ENCODE results near the gene CHST15.
A peak's percentile ranks its signal among the peaks of the same experiment; 100 is the strongest.

The CHST15 gene

DNA sequence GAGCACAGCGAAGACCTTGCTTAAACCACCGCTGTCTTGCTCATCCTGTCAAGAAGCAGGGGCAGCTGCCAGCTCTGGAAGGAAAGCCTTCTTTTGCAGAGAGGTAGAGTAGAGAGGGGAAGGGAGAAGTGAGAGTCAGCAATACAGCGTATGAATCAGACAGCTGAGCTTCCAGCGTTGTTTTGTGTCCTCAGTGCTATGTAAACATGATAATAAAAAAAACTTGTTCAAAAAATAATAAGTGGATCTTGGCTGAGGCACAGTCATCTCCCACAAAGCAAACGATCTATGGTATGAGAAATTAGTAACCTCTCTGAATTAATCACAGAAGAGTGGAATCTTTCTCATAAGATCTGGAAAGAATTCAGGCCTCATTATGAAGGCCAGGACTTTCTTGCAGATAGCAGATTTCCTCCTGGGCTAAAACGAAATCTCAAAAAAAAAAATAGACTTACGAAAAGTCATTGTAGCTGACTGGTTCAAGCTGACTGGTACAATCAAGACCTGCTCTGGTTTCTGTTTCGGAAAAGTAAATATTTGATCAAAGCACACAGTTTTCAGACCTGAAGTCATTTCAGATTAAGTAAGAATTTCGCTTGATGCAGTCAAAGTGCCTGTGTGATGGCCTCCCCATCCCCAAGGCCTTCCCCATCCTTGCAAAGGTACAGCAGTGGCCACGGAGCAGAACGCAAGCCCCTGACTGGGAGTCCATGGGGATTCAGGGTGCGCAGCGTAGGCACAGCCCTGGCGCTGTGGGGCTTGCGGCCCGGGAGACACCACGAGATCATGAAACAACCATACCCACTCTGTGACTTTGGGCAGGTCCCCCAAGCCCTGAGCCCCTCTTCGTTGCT, 29.4 kb downstream of the CHST15 start:
- TF ChIP-seq GATA2 (IDR thresholded peaks at IDR 0.05; ENCODE audit: low read depth, low read length) (no peak), GATA3 (IDR thresholded peaks at IDR 0.05; ENCODE audit: low read depth, low read length) (no peak)

DNA sequence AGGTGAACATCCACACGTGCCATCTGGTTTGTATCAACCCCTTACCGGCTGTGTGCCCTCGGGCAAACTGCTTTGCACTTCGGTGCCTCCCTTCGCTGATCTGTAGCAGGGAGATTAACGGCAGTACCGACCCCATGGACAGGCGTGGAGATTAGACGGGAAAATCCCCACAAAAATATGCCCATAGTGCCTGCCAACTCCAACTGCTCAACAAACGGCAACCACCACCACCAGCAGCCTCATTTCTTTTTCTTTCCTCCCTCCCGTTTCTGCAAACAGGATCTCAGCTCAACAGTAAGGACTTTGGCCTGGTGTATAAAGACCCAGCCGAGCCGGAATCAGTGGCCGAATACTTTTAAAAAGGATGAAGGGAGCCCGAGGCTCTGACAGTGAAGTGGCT, 31.0 kb downstream of the CHST15 start:
- peak; percentile 64 for TF ChIP-seq GATA2 (IDR thresholded peaks at IDR 0.05; ENCODE audit: low read depth, low read length)
- TF ChIP-seq GATA3 (IDR thresholded peaks at IDR 0.05; ENCODE audit: low read depth, low read length) = no peak

DNA sequence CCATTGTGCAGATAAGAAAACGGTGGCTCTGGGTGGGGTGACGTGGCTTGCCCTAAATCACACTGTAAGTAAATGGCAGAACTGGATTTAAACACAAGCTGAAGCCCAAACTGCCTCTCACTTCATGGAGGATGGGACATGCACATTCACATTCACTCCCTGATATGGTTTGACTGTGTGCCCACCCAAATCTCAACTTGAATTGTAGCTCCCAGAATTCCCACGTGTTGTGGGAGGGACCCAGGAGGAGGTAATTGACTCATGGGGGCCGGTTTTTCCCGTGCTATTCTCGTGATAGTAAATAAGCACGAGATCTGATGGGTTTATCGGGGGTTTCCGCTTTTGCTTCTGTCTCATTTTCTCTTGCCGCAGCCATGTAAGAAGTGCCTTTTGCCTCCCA, 32.4 kb downstream of the CHST15 start:
- no peak for TF ChIP-seq GATA3 (IDR thresholded peaks at IDR 0.05; ENCODE audit: low read depth, low read length)
- TF ChIP-seq GATA2 (IDR thresholded peaks at IDR 0.05; ENCODE audit: low read depth, low read length) = no peak

DNA sequence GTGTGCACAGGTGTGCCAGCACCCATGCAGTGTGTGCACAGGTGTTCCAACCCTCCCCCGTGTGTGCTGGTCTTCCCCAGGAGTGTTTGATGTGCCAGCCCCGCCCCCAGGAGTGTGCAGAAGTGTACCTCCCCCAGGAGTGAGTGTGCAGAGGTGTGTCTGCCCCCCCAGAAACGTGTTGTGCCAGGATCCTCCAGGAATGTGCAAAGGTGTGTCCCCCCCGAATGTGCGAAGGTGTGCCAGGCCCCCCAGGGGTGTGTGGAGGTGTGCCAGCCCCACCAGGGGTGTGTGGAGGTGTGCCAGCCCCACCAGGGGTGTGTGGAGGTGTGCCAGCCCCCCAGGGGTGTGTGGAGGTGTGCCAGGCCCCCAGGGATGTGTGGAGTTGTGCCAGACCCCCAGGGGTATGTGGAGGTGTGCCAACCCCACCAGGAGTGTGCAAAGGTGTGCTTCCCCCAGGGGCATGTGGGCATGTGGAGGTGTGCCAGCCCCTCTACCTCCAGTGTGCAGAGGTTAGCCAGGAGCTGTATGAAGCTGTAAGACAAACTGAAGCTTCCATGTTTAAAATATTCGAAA, 33.2 kb downstream of the CHST15 start:
- TF ChIP-seq GATA2 (IDR thresholded peaks at IDR 0.05; ENCODE audit: low read depth, low read length) (no peak), GATA3 (IDR thresholded peaks at IDR 0.05; ENCODE audit: low read depth, low read length) (no peak)

DNA sequence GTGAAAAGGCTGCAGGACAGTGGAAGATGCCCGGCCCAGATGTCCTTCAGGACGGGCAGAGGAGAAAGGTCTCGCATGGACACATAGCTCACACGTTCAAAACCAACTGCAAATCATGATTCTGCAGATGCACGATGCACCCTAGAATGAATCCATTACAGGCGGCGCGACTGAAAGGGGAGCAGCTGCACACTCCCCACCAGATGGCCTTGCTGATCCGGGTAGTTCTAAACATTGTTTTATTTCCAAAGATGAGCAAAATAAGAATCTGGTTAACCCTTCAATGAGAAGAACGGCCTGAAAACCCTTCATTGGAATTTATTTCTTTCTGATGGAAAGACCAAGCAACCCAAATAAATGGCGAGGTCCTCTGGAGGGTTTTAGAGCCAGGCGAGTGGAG, 33.8 kb downstream of the CHST15 start:
- TF ChIP-seq GATA3 (IDR thresholded peaks at IDR 0.05; ENCODE audit: low read depth, low read length) (no peak), GATA2 (IDR thresholded peaks at IDR 0.05; ENCODE audit: low read depth, low read length) (no peak)

DNA sequence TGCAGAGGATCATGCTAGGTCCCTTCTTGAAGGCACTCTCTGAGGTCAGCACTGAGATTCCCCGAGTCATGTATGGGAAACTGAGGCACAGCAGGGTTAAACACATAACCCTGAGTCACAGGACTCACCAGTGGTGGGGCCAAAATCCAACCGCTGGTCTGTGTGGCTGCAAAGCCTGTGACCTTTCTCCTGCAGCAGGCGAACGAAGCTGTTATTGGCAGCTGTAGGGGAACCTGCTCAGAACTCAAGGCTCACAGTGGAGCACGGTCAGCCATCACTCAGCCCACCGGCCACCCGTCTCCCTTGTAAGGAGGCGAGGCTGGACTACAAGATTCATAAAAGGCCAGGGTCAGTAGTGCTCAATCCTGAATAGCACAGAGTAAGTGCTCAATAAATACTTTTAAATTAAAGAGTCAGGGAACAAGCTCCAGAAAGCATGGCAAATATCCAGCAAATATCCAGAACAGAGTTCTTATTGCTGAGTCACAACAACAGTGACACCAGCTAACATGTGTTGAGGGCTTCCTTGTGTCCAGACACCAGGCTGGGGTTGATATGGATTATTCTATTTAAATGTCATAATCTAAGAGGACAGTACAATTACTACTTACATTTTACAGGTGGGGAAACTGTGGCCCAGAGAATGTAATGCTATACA, 34.9 kb downstream of the CHST15 start:
- TF ChIP-seq GATA2 (IDR thresholded peaks at IDR 0.05; ENCODE audit: low read depth, low read length) = no peak
- TF ChIP-seq GATA3 (IDR thresholded peaks at IDR 0.05; ENCODE audit: low read depth, low read length) = no peak

DNA sequence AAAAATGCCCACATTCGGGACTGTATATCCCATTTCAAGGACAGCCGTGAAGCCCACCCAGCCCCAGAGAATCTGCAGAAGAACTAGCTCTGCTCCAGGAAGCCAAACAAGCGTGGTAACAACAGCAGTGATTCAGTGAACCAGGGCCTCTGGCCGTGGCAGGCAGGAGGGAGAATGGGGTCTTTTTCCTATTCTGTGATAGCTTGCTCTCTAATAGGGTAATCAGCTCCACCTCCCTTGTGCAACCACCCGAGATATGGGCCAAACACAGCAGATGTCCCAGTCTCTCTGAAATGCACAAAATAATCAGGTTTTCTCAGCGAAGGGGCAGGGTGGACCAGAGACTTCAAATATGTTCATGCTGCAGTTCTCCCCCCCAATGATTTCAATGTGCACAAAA, 35.8 kb downstream of the CHST15 start:
- TF ChIP-seq GATA3 (IDR thresholded peaks at IDR 0.05; ENCODE audit: low read depth, low read length) (no peak), GATA2 (IDR thresholded peaks at IDR 0.05; ENCODE audit: low read depth, low read length) (no peak)

DNA sequence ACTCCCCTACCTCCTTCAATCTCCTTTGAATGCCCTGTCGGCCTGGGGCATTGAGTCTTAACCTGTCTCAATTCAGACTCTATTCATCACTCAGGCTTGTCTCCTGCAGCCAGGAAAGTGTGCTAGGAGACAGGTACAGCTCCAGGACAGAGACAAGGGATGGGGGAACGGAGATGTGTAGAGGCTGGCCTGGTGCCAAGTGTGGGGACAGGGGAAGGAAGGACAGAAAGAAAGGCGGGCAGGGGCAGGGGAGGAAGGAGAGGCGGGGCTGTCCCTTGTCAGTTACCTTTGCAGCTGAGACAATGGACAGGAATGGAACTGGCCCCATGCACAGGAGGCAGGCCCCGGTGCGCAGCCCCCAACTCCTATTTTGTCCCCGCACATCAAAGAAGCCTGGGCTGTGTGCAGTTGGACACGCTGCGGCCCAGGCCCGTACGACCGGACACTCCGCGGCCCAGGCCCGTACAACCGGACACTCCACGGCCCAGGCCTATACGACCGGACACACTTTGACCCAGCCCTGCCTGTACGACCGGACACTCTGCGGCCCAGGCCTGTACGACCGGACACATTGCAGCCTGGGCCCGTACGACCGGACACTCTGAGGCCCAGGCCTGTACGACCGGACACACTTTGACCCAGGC, 36.9 kb downstream of the CHST15 start:
- TF ChIP-seq GATA2 (IDR thresholded peaks at IDR 0.05; ENCODE audit: low read depth, low read length) = no peak
- TF ChIP-seq GATA3 (IDR thresholded peaks at IDR 0.05; ENCODE audit: low read depth, low read length) = no peak

DNA sequence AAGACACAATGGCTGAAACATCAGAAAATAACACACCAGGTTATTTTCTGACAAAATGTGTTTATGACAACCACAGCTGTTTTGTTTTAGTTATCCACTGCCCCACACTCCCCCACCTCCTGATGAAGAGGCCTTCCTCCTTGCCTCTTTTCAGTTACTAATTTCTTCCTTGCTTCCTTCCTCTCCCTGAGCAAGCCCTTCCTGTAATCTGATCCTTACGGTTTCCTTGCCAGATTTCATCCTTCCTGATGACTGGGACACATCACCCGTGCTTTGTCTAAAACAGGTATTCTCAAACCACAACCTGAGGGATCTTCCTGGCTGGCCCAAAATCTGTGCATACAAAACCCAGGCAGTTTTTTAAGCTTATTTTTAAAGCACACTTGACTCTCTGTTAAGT, 39.4 kb downstream of the CHST15 start:
- TF ChIP-seq GATA2 (IDR thresholded peaks at IDR 0.05; ENCODE audit: low read depth, low read length) = no peak
- TF ChIP-seq GATA3 (IDR thresholded peaks at IDR 0.05; ENCODE audit: low read depth, low read length) = no peak

DNA sequence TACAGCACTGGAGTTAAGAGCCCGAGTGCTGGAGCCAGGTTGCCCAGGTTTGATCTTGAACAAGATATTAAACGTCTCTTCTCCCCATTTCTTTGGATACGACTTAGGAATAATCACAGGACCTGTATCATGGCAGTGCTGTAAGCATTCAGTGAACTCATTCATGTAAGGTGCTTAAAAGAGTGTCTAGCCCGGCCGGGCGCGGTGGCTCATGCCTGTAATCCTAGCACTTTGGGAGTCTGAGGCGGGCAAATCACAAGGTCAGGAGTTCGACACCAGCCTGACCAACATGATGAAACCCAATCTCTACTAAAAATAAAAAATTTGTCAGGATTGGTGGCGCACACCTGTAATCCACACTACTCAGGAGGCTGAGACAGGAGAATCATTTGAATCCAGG, 40.8 kb downstream of the CHST15 start:
- TF ChIP-seq GATA3 (IDR thresholded peaks at IDR 0.05; ENCODE audit: low read depth, low read length) (no peak), GATA2 (IDR thresholded peaks at IDR 0.05; ENCODE audit: low read depth, low read length) (no peak)

DNA sequence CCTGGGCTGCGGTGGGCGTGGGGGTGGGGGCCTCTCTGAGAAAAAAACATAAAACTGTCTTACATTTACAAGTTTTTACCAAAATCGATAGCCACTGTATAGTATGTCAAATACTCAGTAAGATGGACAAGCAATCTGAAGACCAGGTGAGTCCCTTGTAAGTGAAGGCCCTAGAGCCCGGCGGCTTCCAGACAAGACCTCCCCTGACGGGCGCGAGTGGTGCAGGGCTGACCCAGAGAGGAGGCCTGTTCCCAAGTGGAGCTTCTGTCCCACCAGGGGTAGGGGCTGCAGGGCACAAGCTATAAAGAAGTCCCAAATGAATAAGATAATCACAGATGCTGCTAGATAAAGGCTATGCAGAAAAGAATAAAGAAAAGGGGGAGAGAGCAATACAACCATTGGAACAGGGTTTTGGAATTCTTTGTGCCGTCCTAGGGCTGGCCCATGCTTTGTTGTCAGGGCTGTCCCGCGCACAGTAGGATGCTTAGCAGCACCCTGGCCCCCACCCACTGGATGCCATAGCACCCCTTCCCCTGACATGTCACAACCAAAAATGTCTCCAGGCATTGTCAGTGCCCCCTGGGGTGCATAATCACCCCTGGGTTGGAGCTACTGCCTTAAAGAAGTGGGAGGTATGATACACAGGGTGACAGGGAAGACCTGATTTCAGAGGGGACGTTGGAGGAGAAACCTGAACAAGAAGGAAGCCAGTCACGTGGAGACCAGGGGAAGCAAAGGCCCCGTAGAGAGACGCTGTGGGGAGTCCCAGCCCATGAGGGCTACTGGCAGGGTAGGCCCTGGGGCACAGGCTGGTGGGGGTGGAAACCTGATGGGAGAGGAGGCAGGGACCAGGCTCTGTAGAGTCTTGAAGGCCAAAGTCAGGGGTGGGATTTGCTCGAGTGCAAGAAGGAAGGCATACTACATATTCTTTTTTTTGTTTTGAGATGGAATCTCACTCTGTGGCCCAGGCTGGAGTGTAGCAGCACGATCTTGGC, 43.1 kb downstream of the CHST15 start:
- TF ChIP-seq GATA3 (IDR thresholded peaks at IDR 0.05; ENCODE audit: low read depth, low read length) (no peak), GATA2 (IDR thresholded peaks at IDR 0.05; ENCODE audit: low read depth, low read length) (no peak)

DNA sequence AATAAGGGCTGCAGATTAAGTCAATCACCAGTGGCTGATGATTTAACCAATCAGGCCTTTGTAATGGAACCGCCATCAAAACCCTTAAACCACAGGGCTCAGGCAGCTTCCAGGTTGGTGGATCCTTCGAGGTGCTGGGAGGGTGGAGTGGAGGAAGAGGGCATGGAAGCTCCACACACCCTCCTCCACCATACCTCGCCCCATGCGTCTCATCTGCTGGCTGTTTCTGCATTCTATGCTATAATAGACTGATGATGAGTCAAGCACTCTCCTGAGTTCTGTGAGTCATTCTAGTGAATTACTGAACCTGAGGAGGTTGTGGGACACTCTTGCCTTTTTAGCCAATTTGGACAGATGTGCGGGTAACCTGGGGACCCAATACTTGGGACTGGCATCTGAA, 43.9 kb downstream of the CHST15 start:
- TF ChIP-seq GATA3 (IDR thresholded peaks at IDR 0.05; ENCODE audit: low read depth, low read length) = no peak
- no peak for TF ChIP-seq GATA2 (IDR thresholded peaks at IDR 0.05; ENCODE audit: low read depth, low read length)
